PFSK-1 (cell line): ENCODE measurements around the gene FBN2.

Source experiments
- FOXP2 ChIP-seq: optimal IDR thresholded peaks from 2 replicates; pipeline ENCODE3; 2011; ENCODE audit warnings: borderline replicate concordance, control low read depth, inconsistent platforms; ENCODE audit not compliant: insufficient read depth; ENCODE audit errors: extremely low read length, extremely low read depth
- POLR2AphosphoS5 ChIP-seq: IDR thresholded peaks from 2 replicates; pipeline ENCODE4 v1.6.1; 2012; ENCODE audit warnings: low read depth, mild to moderate bottlenecking, control low read depth, low read length, moderate library complexity
- REST ChIP-seq, 2 experiments: IDR thresholded peaks; 2 replicates each; pipeline versions ENCODE4 v1.6.1 to v1.8.0; 2011 to 2012; ENCODE audit warnings: low read depth in 2 of 2, low read length in 2 of 2, control low read depth in 1 of 2, inconsistent platforms in 1 of 2, mild to moderate bottlenecking in 1 of 2, moderate library complexity in 1 of 2; ENCODE audit not compliant: insufficient read depth in 1 of 2
- SIN3A ChIP-seq: IDR thresholded peaks from 2 replicates; pipeline ENCODE4 v1.6.1; 2012; ENCODE audit warnings: mild to moderate bottlenecking, low read length, moderate library complexity, borderline replicate concordance; ENCODE audit not compliant: insufficient read depth
- TAF1 ChIP-seq: IDR thresholded peaks from 2 replicates; pipeline ENCODE4 v1.6.1; 2012; ENCODE audit warnings: low read length, control low read depth, borderline replicate concordance; ENCODE audit not compliant: insufficient read depth

FBN2 gene

GRCh38 chr5:128513806-128514205 is 24.2 kb downstream of the FBN2 start:
- TF ChIP-seq REST (IDR thresholded peaks at IDR 0.05; ENCODE audit: insufficient read depth in 1 of 2, low read depth in 2 of 2, low read length in 2 of 2) (no peak), POLR2AphosphoS5 (no peak), FOXP2 (no peak), TAF1 (no peak), SIN3A (no peak)

GRCh38 chr5:128512894-128513293 is 25.2 kb downstream of the FBN2 start:
- TF ChIP-seq POLR2AphosphoS5: no peak
- TF ChIP-seq REST (IDR thresholded peaks at IDR 0.05; ENCODE audit: insufficient read depth in 1 of 2, low read depth in 2 of 2, low read length in 2 of 2): no peak
- no peak for TF ChIP-seq FOXP2
- TF ChIP-seq TAF1: no peak
- TF ChIP-seq SIN3A: no peak

- no peak for TF ChIP-seq FOXP2
- no peak for TF ChIP-seq REST (IDR thresholded peaks at IDR 0.05; ENCODE audit: insufficient read depth in 1 of 2, low read depth in 2 of 2, low read length in 2 of 2)
- TF ChIP-seq SIN3A: no peak
- no peak for TF ChIP-seq TAF1
- no peak for TF ChIP-seq POLR2AphosphoS5
Observed at GRCh38 chr5:128506643-128507042, 31.4 kb downstream of the FBN2 start.

- TF ChIP-seq FOXP2 (no peak), SIN3A (no peak), REST (IDR thresholded peaks at IDR 0.05; ENCODE audit: insufficient read depth in 1 of 2, low read depth in 2 of 2, low read length in 2 of 2) (no peak), POLR2AphosphoS5 (no peak), TAF1 (no peak)
Observed at GRCh38 chr5:128498844-128499455, 39.1 kb downstream of the FBN2 start.

- TF ChIP-seq REST (IDR thresholded peaks at IDR 0.05; ENCODE audit: insufficient read depth in 1 of 2, low read depth in 2 of 2, low read length in 2 of 2) (no peak), FOXP2 (no peak), SIN3A (no peak), POLR2AphosphoS5 (no peak), TAF1 (no peak)
Observed at GRCh38 chr5:128494516-128494915, 43.5 kb downstream of the FBN2 start.
